RWPE2 (cell line): ENCODE measurements around the gene NRM.

Experiments used
- ATAC-seq: fragments of 200-7000 bp; cut with Tn5 transposase; 3 replicates; pipeline ENCODE4 v1.9.1; 2021; ENCODE audit warnings: low read depth
- DNase-seq: peaks from one replicate; pipeline ENCODE4 v3.0.0-alpha.2; 2020; ENCODE audit warnings: low spot score
- H3K27ac ChIP-seq: fragments of 450-650 bp; 2 replicates; pipeline ENCODE4 v1.5.1; 2017; ENCODE audit warnings: mild to moderate bottlenecking; ENCODE audit not compliant: poor library complexity, severe bottlenecking
- H3K27me3 ChIP-seq: fragments of 250-450 bp; sonication (Bioruptor Pico); 2 replicates; pipeline ENCODE4 v1.5.1; 2021; ENCODE audit warnings: mild to moderate bottlenecking, moderate library complexity; ENCODE audit not compliant: insufficient read depth, poor library complexity, severe bottlenecking
- H3K36me3 ChIP-seq: fragments of 250-450 bp; sonication (Bioruptor Pico); 2 replicates; pipeline ENCODE4 v1.5.1; 2020; ENCODE audit warnings: low read depth, mild to moderate bottlenecking, moderate library complexity
- H3K4me1 ChIP-seq: fragments of 250-450 bp; sonication (Bioruptor Pico); 2 replicates; pipeline ENCODE4 v1.5.1; 2021; ENCODE audit warnings: mild to moderate bottlenecking, moderate library complexity; ENCODE audit not compliant: insufficient read depth, poor library complexity, severe bottlenecking
- H3K4me3 ChIP-seq: fragments of 250-450 bp; sonication (Bioruptor Pico); 2 replicates; pipeline ENCODE4 v1.5.1; 2021; ENCODE audit warnings: mild to moderate bottlenecking, moderate library complexity; ENCODE audit not compliant: severe bottlenecking
- H3K9me3 ChIP-seq: fragments of 250-450 bp; sonication (Bioruptor Pico); 2 replicates; pipeline ENCODE4 v1.5.1; 2021; ENCODE audit warnings: mild to moderate bottlenecking, moderate library complexity; ENCODE audit not compliant: severe bottlenecking
- CTCF ChIP-seq: fragments of 450-650 bp; IDR thresholded peaks from one replicate; pipeline ENCODE4 v1.5.1; 2017; ENCODE audit warnings: mild to moderate bottlenecking, moderate library complexity; ENCODE audit not compliant: poor library complexity, severe bottlenecking

The NRM gene

GRCh38 chr6:30683183-30683979, 7.4 kb downstream of the NRM start:
- no peak for DNase-seq
- Histone ChIP-seq H3K4me3 (peak overlapping the region; percentile 86), H3K27ac (peak overlapping the region; percentile 95)

GRCh38 chr6:30682143-30683117, 8.4 kb downstream of the NRM start:
- no peaks in the 10 kb centered on the region for H3K9me3 ChIP-seq
- ATAC-seq (peak; percentile 36), DNase-seq (peak; percentile 79)
- H3K27me3 ChIP-seq = no peaks in the 10 kb centered on the region
- H3K27ac ChIP-seq = peak overlapping the region; percentile 95
- H3K4me1 ChIP-seq = peaks cover 18% of the 10 kb centered on the region
- TF ChIP-seq CTCF = no peak
- peak overlapping the region; percentile 86 for H3K4me3 ChIP-seq
- H3K36me3 ChIP-seq = peaks cover 72% of the 10 kb centered on the region

More at GRCh38 chr6:30683183-30683979, 7.4 kb downstream of the NRM start:
- Histone ChIP-seq H3K27me3 (no peaks in the 10 kb centered on the region), H3K36me3 (peaks cover 62% of the 10 kb centered on the region), H3K4me1 (peaks cover 18% of the 10 kb centered on the region), H3K9me3 (no peaks in the 10 kb centered on the region)
- TF ChIP-seq CTCF = no peak
- ATAC-seq = no peak

- TF ChIP-seq CTCF = no peak
- Histone ChIP-seq H3K27me3 (no peaks in the 10 kb centered on the region), H3K4me1 (peaks cover 18% of the 10 kb centered on the region), H3K9me3 (no peaks in the 10 kb centered on the region), H3K27ac (peak overlapping the region; percentile 95), H3K4me3 (peak overlapping the region; percentile 86), H3K36me3 (peaks cover 79% of the 10 kb centered on the region)
- ATAC-seq = no peak
- no peak for DNase-seq
Measured at GRCh38 chr6:30681766-30682142, 9.0 kb downstream of the NRM start.

- Histone ChIP-seq H3K36me3 (peaks cover 78% of the 10 kb centered on the region), H3K4me3 (no peak overlapping the region), H3K4me1 (peaks cover 18% of the 10 kb centered on the region), H3K9me3 (no peaks in the 10 kb centered on the region), H3K27ac (peak overlapping the region; percentile 95), H3K27me3 (no peaks in the 10 kb centered on the region)
- no peak for TF ChIP-seq CTCF
- no peak for DNase-seq
- ATAC-seq = no peak
Measured at GRCh38 chr6:30679765-30680535, 10.8 kb downstream of the NRM start.
